Transverse colon (tissue), 4 donors: ENCODE measurements around the gene KRT3. TPM values are rescaled to one million over a fixed set of nuclear protein-coding genes. Genes with fewer than 3 reads are reported as not detected.

Source experiments
- DNase-seq: peaks from one replicate; pipeline ENCODE4 v3.0.0-alpha.2; 2019
- H3K27ac ChIP-seq, 4 donors: fragments of 200-600 bp; sonication (generic); 2 replicates each; pipeline ENCODE4 v1.5.1; 2016 to 2018; ENCODE audit warnings: inconsistent platforms in 4 of 4
- H3K27me3 ChIP-seq: fragments of 200-600 bp; sonication (generic); 2 replicates; pipeline ENCODE4 v1.5.1; 2017; ENCODE audit warnings: inconsistent platforms
- H3K36me3 ChIP-seq, 4 donors: fragments of 200-600 bp; sonication (generic); 2 replicates each; pipeline ENCODE4 v1.5.1; 2017 to 2019; ENCODE audit warnings: inconsistent platforms in 4 of 4
- H3K4me1 ChIP-seq, 4 donors: fragments of 200-600 bp; sonication (generic); 2 replicates each; pipeline ENCODE4 v1.5.1; 2017 to 2020; ENCODE audit warnings: inconsistent platforms in 4 of 4
- H3K4me3 ChIP-seq, 4 donors: fragments of 200-600 bp; sonication (generic); 1 replicate in 1 of 4; 2 replicates in 3 of 4; pipeline versions ENCODE4 v1.5.1 to v1.6.1; 2017 to 2019; ENCODE audit warnings: inconsistent platforms in 4 of 4
- H3K9me3 ChIP-seq, 2 donors: fragments of 200-600 bp; sonication (generic); 2 replicates each; pipeline ENCODE4 v1.5.1; 2017 to 2019; ENCODE audit warnings: inconsistent platforms in 2 of 2
- EP300 ChIP-seq: sonication (generic); formaldehyde crosslinking; IDR thresholded peaks from one replicate; pipeline ENCODE4 v1.6.1; 2017; ENCODE audit warnings: antibody characterized with exemption, low read depth
- POLR2A ChIP-seq: fragments of 450-650 bp; IDR thresholded peaks from one replicate; pipeline ENCODE4 v1.6.1; 2016; ENCODE audit warnings: antibody characterized with exemption, mild to moderate bottlenecking, moderate library complexity
- POLR2AphosphoS5 ChIP-seq, 3 donors: sonication (generic); formaldehyde crosslinking; IDR thresholded peaks; one replicate each; pipeline ENCODE4 v1.6.1; 2016; ENCODE audit warnings: antibody characterized with exemption in 3 of 3
- WGBS, 2 donors: methylation state at CpG; one replicate each; pipeline ENCODE4 v1.1.5; 2018; ENCODE audit warnings: low coverage in 1 of 2; 5-methylcytosine and 5-hydroxymethylcytosine counted together
- in situ Hi-C, 4 donors: fragments of 200-750 bp; cut with MboI; loops; one replicate each; pipeline versions ENCODE4 v1.15.0 to v1.15.1; 2017; ENCODE audit warnings: low sequenced_read_pairs in 3 of 4, low pct_ligation_motif_present in 1 of 4, low pct_unique_long_range_greater_than_20kb in 1 of 4
- intact Hi-C: fragments of 100-400 bp; cut with DNase I; formaldehyde crosslinking; loops from one replicate; pipeline ENCODE4 v1.15.1; 2023; ENCODE audit warnings: low total_unique reads
- total RNA-seq, 4 donors: library from RNA; depleted of rRNA; stranded (reverse); fragments of >200 nt; gene quantifications; one replicate each; pipeline ENCODE4 v1.1.0, GENCODE V29; 2016
- TF ChIP-seq, protein P1 (sequence below), 5 experiments: fragments of 200-600 bp in 3 of 5; fragments of 450-650 bp in 2 of 5; sonication (generic) in 3 of 5; IDR thresholded peaks; 1 replicate in 2 of 5; 2 replicates in 3 of 5; pipeline ENCODE4 v1.5.1; 2016 to 2017; ENCODE audit warnings: antibody characterized with exemption in 5 of 5, inconsistent platforms in 3 of 5, mild to moderate bottlenecking in 2 of 5, moderate library complexity in 1 of 5

Gene KRT3
- total RNA-seq, 4 donors from 2014 or later, result not detected

DNA sequence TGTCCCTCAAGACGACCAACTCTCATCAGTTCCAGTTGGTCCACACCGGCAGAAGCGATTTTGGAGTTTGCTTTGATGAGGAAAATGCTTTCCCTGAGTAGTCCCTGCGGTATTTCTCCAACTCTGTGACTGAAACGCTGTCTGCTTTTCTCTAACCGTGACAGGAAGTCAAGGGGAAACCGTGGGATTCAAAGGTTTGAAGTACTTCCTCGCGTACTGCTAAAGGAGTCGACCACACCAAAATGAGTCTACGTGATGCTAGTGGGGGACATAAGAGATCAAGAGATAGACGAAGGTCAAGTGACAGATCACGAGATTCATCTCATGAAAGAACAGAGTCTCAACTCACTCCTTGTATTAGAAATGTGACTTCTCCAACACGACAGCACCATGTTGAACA, 47.3 kb downstream of the KRT3 start:
- no peaks in the 10 kb centered on the region for H3K4me1 ChIP-seq
- H3K4me3 ChIP-seq, result no peak overlapping the region
- DNase-seq, result no peak
- in situ Hi-C loops, result no loop called here
- WGBS, 2 donors, result 63 to 69% methylated on average over 7 to 14 of the region's 14 CpGs
- no peaks in the 10 kb centered on the region for H3K9me3 ChIP-seq
- intact Hi-C loops, result no loop called here
- no peak for TF ChIP-seq EP300
- TF ChIP-seq POLR2A, result no peak
- no peak for TF ChIP-seq POLR2AphosphoS5 (IDR thresholded peaks at IDR 0.05)
- no peaks in the 10 kb centered on the region for H3K36me3 ChIP-seq
- H3K27me3 ChIP-seq, result no peaks in the 10 kb centered on the region
- H3K27ac ChIP-seq, result no peak overlapping the region

DNA sequence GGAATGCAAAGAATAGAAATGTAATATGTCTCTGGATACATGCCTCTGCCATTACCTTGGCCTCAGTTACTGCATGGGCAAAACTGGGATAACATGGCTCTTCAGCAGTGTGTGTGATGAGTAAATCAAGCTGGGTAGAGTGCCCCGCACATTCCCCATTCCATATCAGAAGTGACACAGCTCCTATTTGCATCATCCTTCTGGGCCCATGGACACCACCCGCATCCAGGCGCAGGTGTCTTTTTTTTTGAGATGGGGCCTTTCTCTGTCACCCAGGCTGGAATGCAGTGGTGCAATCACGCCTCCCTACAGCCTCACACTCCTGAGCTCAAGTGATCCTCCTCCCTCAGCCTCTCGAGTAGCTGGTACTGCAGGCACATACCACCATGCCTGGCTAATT, 50.4 kb downstream of the KRT3 start:
- no peak for TF ChIP-seq EP300
- no peak for TF ChIP-seq POLR2A
- TF ChIP-seq POLR2AphosphoS5 (IDR thresholded peaks at IDR 0.05), result no peak
- TF ChIP-seq, protein P1, sequence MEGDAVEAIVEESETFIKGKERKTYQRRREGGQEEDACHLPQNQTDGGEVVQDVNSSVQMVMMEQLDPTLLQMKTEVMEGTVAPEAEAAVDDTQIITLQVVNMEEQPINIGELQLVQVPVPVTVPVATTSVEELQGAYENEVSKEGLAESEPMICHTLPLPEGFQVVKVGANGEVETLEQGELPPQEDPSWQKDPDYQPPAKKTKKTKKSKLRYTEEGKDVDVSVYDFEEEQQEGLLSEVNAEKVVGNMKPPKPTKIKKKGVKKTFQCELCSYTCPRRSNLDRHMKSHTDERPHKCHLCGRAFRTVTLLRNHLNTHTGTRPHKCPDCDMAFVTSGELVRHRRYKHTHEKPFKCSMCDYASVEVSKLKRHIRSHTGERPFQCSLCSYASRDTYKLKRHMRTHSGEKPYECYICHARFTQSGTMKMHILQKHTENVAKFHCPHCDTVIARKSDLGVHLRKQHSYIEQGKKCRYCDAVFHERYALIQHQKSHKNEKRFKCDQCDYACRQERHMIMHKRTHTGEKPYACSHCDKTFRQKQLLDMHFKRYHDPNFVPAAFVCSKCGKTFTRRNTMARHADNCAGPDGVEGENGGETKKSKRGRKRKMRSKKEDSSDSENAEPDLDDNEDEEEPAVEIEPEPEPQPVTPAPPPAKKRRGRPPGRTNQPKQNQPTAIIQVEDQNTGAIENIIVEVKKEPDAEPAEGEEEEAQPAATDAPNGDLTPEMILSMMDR (IDR thresholded peaks at IDR 0.05), result no peak
- Histone ChIP-seq H3K27ac (no peak overlapping the region), H3K36me3 (no peaks in the 10 kb centered on the region), H3K4me3 (no peak overlapping the region), H3K4me1 (no peaks in the 10 kb centered on the region), H3K27me3 (peaks cover 7% of the 10 kb centered on the region), H3K9me3 (no peaks in the 10 kb centered on the region)
- intact Hi-C loops, result no loop called here
- 73% methylated on average over 5 of the region's 5 CpGs; no CpG with 5 or more reads in 1 of the 2 donors for WGBS, 2 donors
- in situ Hi-C loops, result no loop called here
- no peak for DNase-seq

DNA sequence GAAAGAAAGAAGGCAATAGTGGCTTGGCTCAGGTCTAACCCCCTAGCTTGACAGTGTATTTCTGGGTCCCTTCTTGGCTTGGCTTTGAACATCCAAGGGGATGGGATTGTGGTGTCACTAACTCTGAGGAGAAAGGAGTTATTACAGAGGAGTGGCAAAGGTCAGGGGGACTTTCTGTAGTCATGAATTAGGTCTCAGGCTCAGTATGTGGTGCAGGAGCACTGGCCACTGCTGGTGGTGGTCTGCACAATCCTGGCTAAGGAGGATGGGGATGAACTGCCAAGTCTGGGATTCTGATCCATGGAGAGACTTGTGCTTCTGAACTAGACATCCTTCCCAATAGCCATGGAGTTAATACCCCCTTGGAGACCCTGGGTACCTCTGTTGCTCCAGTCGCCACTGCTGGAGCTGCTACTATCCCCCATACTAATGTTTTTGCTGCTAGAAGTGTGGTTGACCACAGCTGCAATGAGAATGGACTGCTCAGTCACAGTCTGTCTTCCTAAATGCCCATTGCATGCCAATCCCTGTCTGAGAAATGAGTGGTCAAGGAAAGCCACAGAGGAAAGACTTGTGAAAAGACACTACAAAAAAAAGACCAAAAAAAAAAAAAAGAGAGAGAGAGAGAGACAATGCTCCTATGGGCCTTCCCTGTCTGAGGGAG, 51.3 kb downstream of the KRT3 start:
- Histone ChIP-seq H3K36me3 (no peaks in the 10 kb centered on the region), H3K4me3 (no peak overlapping the region), H3K27me3 (peaks cover 7% of the 10 kb centered on the region), H3K4me1 (no peaks in the 10 kb centered on the region), H3K9me3 (no peaks in the 10 kb centered on the region), H3K27ac (no peak overlapping the region)
- 20% methylated on average over 1 of the region's 1 CpG; no CpG with 5 or more reads in 1 of the 2 donors for WGBS, 2 donors
- intact Hi-C loops, result no loop called here
- TF ChIP-seq EP300 (no peak), POLR2AphosphoS5 (IDR thresholded peaks at IDR 0.05) (no peak), POLR2A (no peak)
- TF ChIP-seq, protein P1 (IDR thresholded peaks at IDR 0.05), result no peak
- in situ Hi-C loops, result no loop called here
- DNase-seq, result no peak

DNA sequence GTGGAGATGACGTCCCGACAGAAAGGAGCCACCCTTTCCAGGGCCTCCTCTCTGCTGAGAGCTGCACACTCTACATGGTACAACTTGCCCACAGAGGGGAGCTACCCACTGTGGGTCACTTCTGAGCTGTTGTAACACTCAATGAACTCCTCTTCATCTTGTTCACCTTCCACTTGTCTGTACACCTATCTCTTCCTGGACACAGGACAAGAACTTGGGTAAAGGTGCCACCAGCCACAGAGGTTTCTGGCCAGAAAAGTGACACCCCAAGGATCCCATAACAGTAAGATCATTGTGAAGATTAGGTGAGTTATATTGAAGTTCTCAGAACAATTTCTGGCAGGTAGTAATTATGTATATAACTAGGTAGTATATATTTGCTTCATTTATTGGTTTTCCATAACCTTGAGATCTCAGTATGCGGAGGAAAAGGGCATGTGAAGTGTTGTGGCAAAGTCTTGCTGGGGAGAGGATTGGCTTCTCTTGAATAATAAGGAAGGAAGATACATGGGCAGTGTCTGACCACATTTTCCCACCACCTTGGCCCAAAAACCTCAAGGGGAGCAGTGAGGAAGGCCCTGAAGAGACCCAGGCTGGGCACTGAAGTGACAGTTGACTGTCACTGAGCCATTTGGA, 53.0 kb downstream of the KRT3 start:
- Histone ChIP-seq H3K36me3 (no peaks in the 10 kb centered on the region), H3K27me3 (peaks cover 7% of the 10 kb centered on the region)

More for the DNA sequence above, 53.0 kb downstream of the KRT3 start:
- DNase-seq, result no peak
- Histone ChIP-seq H3K4me1 (no peaks in the 10 kb centered on the region), H3K9me3 (no peaks in the 10 kb centered on the region), H3K27ac (no peak overlapping the region), H3K4me3 (no peak overlapping the region)
- intact Hi-C loops (no loop called here), in situ Hi-C loops (no loop called here)
- 85% methylated on average over 3 of the region's 3 CpGs; no CpG with 5 or more reads in 1 of the 2 donors for WGBS, 2 donors
- TF ChIP-seq, protein P1 (IDR thresholded peaks at IDR 0.05), result no peak
- TF ChIP-seq POLR2A (no peak), POLR2AphosphoS5 (IDR thresholded peaks at IDR 0.05) (no peak), EP300 (no peak)
